ENCODE data around the gene CDC42BPB. TPM values are rescaled to one million over a fixed set of nuclear protein-coding genes. Genes with fewer than 3 reads are reported as not detected.

Gene CDC42BPB
- total RNA-seq, 3 donors from 2014 or later (not counting 1 experiment from before 2014, with no cell fraction given), result 0.86 to 2.3 (median 2.0) TPM

GRCh38 chr14:102893452-102893851, 163.9 kb downstream of the CDC42BPB start:
- Histone ChIP-seq H3K36me3 (ENCODE audit: control insufficient read depth, insufficient read depth, low read length) (peaks cover 24% of the 10 kb centered on the region), H3K27me3 (ENCODE audit: control insufficient read depth, insufficient read depth, low read length) (no peaks in the 10 kb centered on the region), H3K4me1 (ENCODE audit: control insufficient read depth, insufficient read depth, low read length) (no peaks in the 10 kb centered on the region), H3K27ac (ENCODE audit: low read length) (no peak overlapping the region), H3K4me3 (ENCODE audit: low read length) (no peak overlapping the region), H3K9me3 (ENCODE audit: control insufficient read depth, insufficient read depth, low read length) (no peaks in the 10 kb centered on the region)
- Mint-ChIP-seq H3K4me1 (no peaks in the 10 kb centered on the region), H3K36me3 (no peaks in the 10 kb centered on the region), H3K27me3 (ENCODE audit: low read depth in 2 of 2) (no peaks in the 10 kb centered on the region), H3K4me3 (no peak overlapping the region), H3K27ac (no peak overlapping the region), H3K9me3 (no peaks in the 10 kb centered on the region)
- ATAC-seq (no peak), DNase-seq (no peak)
- WGBS (ENCODE audit: insufficient coverage), result 88% methylated on average over 9 of the region's 9 CpGs
- no peak for TF ChIP-seq CTCF (IDR thresholded peaks at IDR 0.05)
- intact Hi-C loops (cut with micrococcal nuclease), result no loop called here

GRCh38 chr14:102892651-102893050, 164.7 kb downstream of the CDC42BPB start:
- ATAC-seq (no peak), DNase-seq (no peak)
- Mint-ChIP-seq H3K9me3 (no peaks in the 10 kb centered on the region), H3K36me3 (no peaks in the 10 kb centered on the region), H3K4me1 (no peaks in the 10 kb centered on the region), H3K27me3 (ENCODE audit: low read depth in 2 of 2) (no peaks in the 10 kb centered on the region), H3K27ac (no peak overlapping the region), H3K4me3 (no peak overlapping the region)
- no peaks in the 10 kb centered on the region for H3K9me3 ChIP-seq (ENCODE audit: control insufficient read depth, insufficient read depth, low read length)
- WGBS (ENCODE audit: insufficient coverage), result over 99% methylated on average over 8 of the region's 8 CpGs
- peaks cover 20% of the 10 kb centered on the region for H3K36me3 ChIP-seq (ENCODE audit: control insufficient read depth, insufficient read depth, low read length)
- no peaks in the 10 kb centered on the region for H3K27me3 ChIP-seq (ENCODE audit: control insufficient read depth, insufficient read depth, low read length)
- no peaks in the 10 kb centered on the region for H3K4me1 ChIP-seq (ENCODE audit: control insufficient read depth, insufficient read depth, low read length)
- TF ChIP-seq CTCF (IDR thresholded peaks at IDR 0.05), result no peak
- no peak overlapping the region for H3K27ac ChIP-seq (ENCODE audit: low read length)
- intact Hi-C loops (cut with micrococcal nuclease), result no loop called here
- H3K4me3 ChIP-seq (ENCODE audit: low read length), result no peak overlapping the region

- WGBS (ENCODE audit: insufficient coverage), result 94% methylated on average over 4 of the region's 4 CpGs
- intact Hi-C loops (cut with micrococcal nuclease), result no loop called here
- no peak overlapping the region for H3K4me3 Mint-ChIP-seq
- no peaks in the 10 kb centered on the region for H3K9me3 Mint-ChIP-seq
- H3K36me3 Mint-ChIP-seq, result no peaks in the 10 kb centered on the region
- Histone ChIP-seq H3K4me1 (ENCODE audit: control insufficient read depth, insufficient read depth, low read length) (no peaks in the 10 kb centered on the region), H3K9me3 (ENCODE audit: control insufficient read depth, insufficient read depth, low read length) (no peaks in the 10 kb centered on the region), H3K4me3 (ENCODE audit: low read length) (no peak overlapping the region), H3K36me3 (ENCODE audit: control insufficient read depth, insufficient read depth, low read length) (peaks cover 20% of the 10 kb centered on the region), H3K27ac (ENCODE audit: low read length) (no peak overlapping the region), H3K27me3 (ENCODE audit: control insufficient read depth, insufficient read depth, low read length) (no peaks in the 10 kb centered on the region)
- no peak for DNase-seq
- no peak for ATAC-seq
- H3K27ac Mint-ChIP-seq, result no peak overlapping the region
- no peak for TF ChIP-seq CTCF (IDR thresholded peaks at IDR 0.05)
- H3K27me3 Mint-ChIP-seq (ENCODE audit: low read depth in 2 of 2), result no peaks in the 10 kb centered on the region
- no peaks in the 10 kb centered on the region for H3K4me1 Mint-ChIP-seq
These were observed 165.8 kb downstream of the CDC42BPB start for GRCh38 chr14:102891556-102891955.

- H3K27ac ChIP-seq (ENCODE audit: low read length), result no peak overlapping the region
- ATAC-seq (no peak), DNase-seq (no peak)
- H3K27me3 ChIP-seq (ENCODE audit: control insufficient read depth, insufficient read depth, low read length), result no peaks in the 10 kb centered on the region
- no peak overlapping the region for H3K4me3 ChIP-seq (ENCODE audit: low read length)
- Mint-ChIP-seq H3K27me3 (ENCODE audit: low read depth in 2 of 2) (no peaks in the 10 kb centered on the region), H3K4me3 (no peak overlapping the region), H3K36me3 (no peaks in the 10 kb centered on the region), H3K9me3 (no peaks in the 10 kb centered on the region), H3K27ac (no peak overlapping the region), H3K4me1 (no peaks in the 10 kb centered on the region)
- intact Hi-C loops (cut with micrococcal nuclease), result no loop called here
- no peaks in the 10 kb centered on the region for H3K9me3 ChIP-seq (ENCODE audit: control insufficient read depth, insufficient read depth, low read length)
- TF ChIP-seq CTCF (IDR thresholded peaks at IDR 0.05), result no peak
- no peaks in the 10 kb centered on the region for H3K4me1 ChIP-seq (ENCODE audit: control insufficient read depth, insufficient read depth, low read length)
- peaks cover 23% of the 10 kb centered on the region for H3K36me3 ChIP-seq (ENCODE audit: control insufficient read depth, insufficient read depth, low read length)
- 91% methylated on average over 15 of the region's 15 CpGs for WGBS (ENCODE audit: insufficient coverage)
These were observed 166.2 kb downstream of the CDC42BPB start for GRCh38 chr14:102891111-102891510.
